Activated CD4-positive, CD25-positive, alpha-beta regulatory T cell treated with anti-CD3 and anti-CD28 coated beads, Interleukin-2, amount 50 U/mL, for 72 hours (primary cell): ENCODE measurements around the gene GRM8.

ENCODE experiments used
- DNase-seq: peaks from one replicate; pipeline ENCODE4 v3.0.0; 2021

GRM8 gene

DNA sequence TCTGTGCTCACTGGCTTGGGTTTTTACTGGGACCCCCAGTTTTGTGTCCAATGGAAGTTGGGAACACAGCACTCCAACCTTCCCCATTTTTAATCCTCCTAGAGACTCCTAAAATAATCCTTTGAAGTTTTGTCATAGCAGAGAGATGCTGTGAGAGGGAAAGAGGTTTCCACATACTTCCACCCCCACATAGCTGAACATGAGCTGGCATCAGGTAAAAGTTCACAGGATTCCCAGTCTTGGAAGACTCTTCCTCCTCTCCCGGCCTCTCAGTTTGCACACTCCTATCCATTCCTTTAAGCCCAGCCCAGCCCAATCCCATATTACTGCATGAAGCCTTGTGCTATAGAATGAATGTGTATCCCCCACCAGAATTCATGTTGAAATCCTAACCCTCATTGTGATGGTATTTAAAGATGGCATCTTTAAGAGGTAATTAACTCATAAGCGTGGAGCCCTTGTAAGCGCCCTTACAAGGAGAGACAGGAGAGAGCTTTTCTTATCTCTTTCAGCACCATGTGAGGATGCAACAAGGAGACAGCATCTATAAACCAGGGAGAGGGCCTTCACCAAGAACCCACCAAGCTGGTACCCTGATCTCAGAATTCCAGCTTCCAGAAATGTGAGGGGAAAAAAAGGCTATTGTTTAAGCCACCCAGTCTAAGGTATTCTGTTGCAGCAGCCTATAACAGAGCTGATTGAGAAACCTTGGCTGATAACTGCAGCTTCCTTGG is 22.4 kb downstream of the GRM8 start:
- DNase-seq = no peak

DNA sequence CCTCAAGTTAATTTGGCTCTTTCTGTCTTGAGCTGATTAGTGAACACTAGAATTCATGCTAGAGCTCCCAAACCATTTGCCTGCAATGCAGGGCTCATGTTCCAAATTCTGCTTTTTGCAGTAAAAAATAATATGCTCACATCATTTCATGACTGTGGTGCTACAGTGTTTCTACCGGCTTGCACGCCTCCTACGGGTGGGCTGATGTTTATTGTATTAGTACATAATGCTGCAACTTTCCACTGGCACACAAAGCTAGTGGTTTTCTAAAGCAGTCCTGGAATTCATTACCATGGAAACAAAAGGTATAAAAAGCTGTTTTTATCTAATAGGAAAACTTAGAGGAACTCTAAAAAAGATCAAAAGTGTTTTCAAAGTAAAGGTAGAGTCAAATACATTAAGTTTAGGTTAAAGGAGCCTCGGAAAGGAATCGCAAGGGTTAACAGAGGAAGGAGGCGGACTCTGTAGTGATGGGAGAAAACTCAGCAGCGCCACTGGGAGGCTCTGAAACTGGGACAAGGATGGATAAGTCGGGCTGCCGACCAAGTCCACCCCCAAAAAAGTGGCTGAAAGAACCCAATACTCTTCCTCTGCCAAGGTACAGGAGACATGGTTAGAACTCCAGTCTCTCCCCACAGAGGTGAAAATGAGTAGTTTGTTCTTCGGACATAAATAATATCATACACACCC is 25.9 kb downstream of the GRM8 start:
- no peak for DNase-seq

DNA sequence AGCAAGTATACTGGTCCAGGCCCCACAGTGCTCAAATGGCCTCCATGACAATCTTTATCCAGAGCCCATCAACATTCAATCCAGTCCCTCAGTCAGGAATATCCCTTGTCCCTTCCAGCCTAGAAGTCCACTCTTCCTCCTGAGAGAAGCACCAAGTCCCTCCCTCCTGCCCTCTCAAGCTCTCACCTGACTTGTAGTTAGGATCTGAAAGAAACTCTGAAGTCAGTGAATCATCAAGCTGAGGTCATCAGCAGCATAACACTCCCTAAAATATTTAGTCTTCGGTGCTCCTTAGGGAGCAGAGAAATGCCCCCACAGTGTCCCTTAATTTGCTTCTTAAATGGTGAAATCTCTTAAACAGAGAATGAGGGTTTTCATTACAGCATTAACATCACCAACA is 31.0 kb downstream of the GRM8 start:
- DNase-seq = no peak

DNA sequence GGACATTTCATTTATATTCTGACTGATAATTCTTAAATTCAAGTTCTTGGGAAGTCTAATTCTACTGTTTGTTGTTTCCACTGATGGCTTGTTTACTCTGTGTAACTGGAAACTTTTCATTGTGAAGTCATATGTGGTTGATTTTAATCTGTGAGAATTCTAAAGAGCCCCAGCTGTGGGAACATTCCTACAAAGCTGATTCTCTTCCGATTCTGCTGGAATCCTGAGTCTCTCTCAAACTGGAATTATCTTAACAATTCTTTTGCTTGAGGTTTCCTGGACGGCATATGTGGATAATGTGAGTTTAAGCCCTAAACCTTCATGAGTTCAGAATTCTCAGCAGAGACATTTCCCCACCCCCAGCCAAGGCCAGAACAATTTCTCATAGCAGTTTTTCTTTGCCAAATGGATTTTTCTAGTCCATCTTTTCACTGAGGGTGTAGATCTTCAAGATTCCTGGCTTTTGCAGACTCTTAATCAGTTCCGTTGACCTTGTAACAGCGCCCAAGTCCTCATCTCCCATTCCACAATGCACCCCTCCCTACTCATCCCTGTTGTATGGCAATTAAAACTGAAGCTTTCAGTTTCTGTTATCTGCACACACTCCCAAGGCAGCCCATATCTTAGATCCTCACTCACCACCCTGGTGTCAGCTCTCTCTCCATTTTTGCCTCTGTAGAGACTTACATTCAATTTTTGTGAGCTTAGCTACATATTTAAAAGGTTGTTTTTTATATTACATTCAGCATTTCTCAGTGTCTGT is 37.6 kb downstream of the GRM8 start:
- DNase-seq = no peak

DNA sequence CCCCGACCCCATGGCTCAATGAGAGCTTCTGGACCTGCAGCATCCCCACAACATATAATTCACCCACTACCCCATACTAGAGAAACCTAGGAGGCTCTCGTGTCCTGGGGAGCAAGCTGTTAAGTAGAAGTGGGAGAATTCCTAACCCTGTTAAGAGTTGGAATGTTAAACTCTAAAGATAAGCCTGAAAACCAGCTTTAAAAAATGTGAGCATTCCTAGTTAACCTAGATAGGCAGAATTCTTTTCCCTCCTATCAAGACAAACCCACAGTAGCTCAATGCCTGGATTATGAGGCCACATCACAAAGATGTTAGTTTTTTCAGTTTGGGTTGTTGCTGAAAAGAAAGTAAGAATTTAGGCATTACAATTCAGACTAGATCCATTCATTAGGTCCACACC is 42.9 kb downstream of the GRM8 start:
- no peak for DNase-seq

DNA sequence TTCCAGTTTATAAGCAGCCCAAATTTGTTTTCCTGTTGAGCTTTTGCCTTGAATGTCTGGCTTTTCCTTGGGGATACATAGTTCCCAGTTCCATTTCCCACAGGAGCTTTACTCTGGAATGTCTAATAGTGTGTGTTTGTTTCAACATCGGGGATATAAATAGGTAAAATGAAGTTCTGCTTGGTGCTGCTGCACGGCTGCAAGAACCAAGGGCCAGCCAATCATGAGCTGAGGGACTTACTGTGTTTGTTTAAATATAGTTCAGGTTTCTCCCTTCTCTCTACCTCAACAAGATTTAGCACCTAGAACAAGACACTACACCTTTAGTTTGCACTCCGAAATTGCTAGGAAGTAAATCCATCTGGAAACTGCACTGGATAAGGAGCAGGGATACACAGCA is 43.9 kb downstream of the GRM8 start:
- no peak for DNase-seq

DNA sequence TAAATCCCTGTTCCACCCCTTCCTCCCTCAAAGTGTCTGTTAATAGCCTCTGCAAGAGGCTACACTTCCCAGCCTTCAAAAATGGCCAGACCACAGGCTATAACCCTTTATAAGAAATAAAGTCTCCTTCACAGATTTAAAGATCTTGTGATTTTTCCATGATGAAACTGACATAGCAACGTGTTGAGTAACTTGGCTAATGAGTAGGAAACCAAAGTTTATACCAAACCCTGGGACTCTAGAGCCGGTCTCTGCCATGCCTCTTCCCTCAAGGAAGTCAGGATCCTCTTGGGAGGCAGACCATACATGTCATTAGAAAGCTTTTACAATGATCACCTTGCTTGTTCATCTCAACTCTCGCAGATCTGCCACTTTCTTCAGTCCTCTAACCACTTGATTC is 44.4 kb downstream of the GRM8 start:
- no peak for DNase-seq

DNA sequence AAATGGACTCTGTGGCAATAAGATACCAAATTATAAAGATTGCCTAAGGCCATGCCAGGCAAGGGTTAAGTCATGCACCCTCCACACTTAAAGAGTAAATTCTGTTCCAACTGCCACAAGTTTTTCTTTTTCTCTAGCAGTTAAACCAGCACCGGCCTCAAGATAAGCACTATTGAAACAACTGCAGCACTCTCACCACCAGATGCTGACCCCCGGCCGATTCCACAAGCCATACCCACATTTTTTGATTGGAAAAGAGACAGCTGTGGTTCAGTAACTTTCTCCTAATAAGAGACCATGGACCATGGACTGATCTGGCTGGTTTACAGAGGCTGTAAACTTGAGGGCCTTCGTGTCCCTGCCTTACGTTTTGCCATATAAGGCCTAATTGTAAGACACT is 44.9 kb downstream of the GRM8 start:
- DNase-seq = no peak

DNA sequence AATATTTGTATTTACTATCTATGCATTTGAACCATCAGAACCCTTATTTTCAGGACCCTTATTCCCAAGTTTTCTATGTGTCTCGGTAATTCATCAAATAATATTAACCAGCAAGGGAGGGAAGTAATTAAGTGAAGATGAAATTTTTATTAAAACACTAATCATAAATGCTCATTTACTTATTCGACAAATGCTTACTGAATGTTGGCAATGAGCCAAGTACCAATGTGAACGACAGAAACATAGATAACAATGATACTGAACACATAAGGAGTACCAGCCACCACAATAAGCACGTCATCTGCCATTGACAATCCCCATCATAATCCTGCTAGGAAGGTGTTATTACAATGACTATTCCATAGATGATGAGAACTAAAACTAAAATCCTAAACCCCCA is 45.5 kb downstream of the GRM8 start:
- no peak for DNase-seq

DNA sequence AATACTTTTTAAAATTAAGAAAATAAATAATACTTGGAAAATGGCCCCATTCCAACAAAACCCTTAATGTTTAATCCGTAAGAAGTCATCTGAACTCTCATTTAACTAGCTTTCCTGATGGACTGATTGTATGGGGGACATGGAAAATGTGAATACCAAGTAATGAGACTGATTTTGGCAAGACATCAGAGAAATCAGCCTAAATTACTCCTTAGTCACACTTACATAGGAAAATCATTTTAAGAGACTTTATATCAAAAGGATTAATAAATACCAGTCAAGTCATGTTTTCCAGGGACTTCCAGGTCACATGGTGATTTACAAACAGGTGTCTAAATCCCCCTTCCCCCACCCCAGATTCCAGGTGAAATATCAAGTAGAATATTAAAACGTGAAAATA is 58.2 kb downstream of the GRM8 start:
- no peak for DNase-seq

DNA sequence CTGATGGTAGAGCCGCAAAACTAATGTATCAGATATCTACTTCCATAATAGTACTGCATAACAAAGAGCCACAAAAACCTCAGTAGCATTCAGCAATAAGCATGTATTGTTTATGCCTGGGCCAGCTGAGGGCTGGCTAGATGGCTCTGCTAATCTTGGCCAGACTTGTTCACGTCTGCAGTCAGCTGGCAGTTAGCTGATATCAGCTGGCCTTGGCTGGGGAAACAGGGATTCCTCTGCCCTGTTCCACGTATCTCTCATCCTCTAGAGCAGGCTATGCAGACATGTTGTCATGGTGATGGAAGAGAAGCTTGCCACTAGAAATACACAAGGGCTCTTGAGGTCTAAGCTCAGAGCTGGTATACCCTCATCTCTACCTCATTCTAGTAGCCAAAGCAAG is 62.9 kb downstream of the GRM8 start:
- DNase-seq = no peak

DNA sequence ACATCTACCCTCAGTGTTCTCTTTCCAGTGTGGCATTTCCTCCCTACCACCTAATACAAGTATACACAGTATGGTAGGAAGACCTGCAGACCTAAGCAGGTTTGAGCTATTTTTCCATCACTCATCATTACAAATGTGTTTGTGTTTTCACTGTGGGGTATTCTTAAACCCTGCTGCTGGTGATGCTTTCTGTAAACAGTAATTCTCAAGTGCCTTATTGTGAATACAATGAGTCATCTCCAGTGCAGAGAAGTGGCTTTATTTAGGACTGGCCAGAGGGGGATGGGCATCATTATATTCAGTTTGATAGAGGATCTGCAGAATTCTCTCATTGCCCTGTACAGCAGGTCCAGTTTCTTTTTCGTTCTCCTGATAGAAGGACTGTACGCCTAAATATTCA is 63.7 kb downstream of the GRM8 start:
- DNase-seq = no peak

DNA sequence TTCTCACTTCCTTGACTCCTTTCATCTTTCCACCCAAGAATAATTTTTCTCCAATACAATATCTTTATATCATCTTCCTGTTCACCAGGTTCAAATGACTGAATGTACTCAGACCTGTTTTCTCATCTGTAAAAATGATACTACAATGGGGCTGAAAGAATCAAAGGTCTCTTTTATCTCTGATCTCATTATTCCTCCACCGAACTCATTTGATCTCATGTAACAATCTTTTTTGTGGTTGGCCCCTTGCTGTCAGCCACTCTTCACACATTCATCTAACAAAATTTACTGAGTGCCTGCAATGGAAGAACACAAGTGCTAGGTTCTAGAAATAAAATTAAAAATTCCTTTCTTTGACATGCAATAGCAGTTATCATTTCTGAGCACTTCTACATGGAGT is 65.0 kb downstream of the GRM8 start:
- DNase-seq = no peak

DNA sequence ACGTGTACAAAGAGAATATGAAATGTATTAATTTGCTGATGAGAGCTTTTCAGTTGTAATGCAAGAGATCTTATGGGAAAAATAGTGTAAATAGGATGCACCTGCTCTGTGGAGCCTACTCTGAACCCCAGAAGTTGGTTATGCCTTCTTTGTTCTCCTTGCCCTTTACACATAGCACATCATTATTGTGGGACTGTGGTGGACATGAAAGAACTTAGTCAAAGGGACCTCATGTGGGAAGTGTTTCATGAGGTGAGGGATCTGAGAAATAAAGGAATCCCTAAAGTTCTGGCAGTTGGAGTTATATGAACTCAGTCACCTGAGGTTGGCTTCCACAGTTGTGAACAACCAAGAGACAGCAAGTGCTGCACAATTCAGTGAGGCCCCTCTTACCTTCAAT is 66.1 kb downstream of the GRM8 start:
- DNase-seq = no peak

DNA sequence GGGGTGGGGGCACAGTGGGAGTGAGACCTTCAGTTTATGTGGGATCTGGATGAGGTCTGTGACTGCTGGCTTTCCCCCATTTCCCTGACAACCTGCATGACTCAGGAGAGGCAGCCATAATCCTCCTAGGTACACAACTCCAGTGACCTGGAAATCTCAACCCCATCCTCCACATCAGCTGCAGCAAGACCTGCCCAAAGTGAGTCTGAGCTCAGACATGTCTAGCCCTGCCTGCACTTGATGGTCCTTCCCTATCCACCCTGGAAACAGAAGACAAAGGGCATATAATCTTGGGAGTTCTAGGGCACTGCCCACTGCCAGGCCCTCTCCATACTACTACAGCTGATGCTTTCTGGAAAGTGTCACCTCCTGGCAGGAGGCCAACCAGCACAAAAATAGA is 75.6 kb downstream of the GRM8 start:
- no peak for DNase-seq

DNA sequence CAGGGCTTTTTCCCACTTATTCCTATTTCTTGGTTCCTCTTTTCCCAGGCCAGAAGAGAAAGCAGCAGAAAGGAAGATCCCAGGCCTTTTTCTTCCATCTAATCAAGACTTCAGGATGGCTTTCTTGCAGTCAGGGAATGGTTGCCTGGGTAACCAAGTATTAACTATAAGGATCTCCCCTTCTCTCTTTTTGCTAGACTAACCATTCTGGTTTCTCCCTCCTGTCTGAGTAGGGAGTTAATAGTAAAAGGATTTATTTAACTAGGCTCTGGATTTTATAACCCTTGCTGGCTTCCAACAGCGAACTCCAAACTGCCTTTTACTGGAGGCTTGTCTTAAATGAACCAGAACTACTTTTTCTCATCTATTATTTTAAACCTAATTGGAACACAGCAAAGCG is 90.4 kb downstream of the GRM8 start:
- no peak for DNase-seq

DNA sequence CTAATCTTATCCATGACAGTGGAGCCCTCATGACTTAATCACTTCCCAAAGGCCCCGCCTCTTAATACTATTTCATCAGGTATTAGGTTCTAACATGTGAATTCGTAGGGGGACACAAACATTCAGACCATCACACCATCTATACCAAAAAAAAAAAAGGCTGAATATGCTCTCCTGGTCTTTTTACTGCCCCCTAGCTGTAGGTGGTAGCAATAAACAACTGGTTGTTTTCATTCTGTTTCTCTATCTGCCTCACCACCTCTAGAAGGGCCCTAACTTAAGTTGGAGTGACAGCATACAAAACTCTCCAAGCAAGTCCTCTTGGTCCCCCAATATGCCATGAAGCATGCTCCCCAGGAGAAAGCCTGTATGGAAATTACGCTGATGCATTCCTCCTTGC is 94.1 kb downstream of the GRM8 start:
- DNase-seq = no peak

DNA sequence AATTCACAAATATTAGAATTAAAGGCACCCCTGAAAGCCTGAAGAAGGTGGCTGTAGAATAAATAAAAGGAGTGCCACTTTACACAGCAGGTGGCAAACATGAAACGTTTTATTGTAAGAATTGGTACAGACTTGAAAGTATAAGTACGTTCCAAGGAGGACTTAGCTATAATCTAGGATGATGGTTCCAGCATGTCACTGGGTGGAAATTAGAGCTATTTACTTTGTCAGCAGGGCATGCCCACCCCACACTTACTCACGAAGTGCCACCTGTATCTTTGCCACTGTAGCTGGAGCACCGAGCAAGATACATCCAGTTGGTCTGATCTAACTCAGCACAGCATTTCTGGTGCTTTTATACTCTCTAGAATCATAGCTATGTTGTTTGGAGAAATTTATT is 97.8 kb downstream of the GRM8 start:
- DNase-seq = no peak

DNA sequence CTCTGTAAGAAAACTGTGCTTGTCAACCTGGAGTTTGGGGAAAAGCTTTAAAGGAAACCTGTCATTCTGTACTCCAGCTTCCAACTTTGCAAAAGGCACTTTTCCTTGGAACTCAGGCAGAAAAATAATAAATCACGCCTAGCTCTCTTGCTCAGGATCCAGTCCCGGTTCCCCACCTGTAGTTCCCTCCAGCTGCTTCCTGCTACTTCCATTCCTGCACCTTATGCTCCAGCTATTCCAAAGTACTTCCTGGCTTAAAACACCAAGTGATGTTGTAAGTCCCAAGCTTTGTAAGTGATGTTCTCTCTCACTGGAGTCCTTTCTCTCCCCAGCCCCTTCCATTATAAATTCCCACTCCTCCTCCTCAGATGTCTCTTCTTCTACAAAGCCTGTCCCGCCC is 98.6 kb downstream of the GRM8 start:
- no peak for DNase-seq

DNA sequence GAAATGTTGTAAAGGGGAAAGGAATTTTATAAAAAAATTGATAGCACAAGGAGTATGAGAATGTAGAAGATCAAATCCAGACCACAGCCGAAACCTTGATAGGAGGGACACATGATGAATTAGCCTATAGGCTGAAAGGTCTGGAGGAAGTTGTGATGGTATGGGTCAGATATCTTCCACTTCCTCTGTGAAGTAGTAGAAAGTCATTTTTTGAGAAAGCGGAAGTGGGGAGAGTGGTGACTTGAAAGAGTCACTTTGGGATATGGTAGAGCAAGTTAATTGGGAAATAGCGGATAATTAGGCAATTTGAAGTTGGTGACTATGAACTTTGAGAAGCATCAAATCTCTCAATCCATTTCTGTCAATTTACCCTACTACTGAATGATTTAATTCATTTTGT is 99.4 kb downstream of the GRM8 start:
- DNase-seq = no peak

DNA sequence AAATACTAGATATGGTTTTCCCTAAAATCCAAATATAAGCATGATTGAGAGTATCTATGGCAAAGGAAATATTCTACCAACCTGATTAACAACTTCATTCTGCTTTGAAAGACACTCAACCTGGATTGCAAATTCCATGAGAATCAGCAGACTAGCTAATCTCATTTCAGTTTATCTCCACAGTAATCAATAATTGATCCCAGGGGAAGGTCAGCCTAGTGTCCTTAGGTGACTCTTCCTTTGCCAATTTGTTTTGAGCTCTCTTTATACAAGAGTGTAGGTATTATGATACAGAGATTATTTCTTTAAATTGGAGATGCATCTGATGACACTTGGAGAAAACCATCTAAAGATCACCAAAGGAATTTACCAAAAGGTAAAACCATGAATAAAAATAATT is 100.3 kb downstream of the GRM8 start:
- no peak for DNase-seq

DNA sequence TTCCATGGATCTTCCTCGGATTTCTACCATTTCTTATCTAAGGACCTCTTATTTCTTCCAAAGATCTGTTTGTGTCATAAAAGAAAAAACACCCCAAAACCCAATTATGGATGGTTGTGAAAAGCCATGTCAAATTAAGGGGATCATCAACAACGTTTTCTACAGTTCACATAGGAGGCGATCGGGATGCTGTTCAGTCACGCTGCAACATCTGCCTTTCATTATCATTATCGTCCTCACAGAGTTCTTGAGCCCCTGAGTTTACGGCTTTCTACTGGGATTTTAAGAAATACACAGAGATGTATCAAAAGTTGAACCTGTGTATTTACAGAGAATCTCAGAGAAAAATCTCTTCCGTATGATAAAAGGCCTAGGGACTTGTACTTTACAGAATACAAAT is 101.4 kb downstream of the GRM8 start:
- no peak for DNase-seq

DNA sequence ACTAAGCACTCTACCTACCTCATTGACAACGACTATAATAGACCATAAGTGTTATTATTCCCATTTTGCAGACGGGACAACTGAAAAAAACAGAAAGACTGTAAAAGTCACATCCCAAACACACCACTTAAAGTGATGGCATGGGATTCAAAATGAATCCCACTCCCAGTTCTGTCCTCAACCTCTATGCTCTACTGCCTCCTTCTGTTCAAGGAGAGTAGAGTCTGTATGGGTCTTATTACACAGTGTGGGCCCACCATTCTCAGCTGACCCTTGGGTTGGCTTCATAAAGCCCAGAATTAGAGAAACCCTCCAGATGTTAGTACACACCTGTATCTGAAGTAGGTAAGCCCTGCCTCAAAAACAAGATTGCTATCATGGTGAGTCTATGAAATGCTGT is 102.2 kb downstream of the GRM8 start:
- DNase-seq = no peak
